ENCODE data around the gene OCA2.

DNA sequence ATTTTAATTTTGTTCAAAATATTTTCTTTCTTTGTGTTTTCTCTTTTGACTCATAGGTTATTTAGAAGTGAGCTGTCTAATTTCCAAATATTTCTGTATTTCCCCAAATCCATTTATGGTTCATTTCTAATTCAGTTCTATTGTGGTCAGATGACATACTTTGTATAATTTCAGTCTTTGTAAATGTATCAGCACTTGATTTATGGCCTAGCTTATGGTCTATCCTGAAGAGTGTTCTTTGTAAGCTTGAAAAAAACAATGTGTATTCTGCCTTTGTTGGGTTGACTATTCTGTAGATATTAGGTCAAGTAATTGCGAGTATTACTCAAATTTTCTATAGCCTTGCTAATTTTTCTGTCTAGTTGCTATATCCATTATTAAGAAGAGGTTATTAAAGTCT, 311.2 kb downstream of the OCA2 start:
- TF ChIP-seq, protein P1, sequence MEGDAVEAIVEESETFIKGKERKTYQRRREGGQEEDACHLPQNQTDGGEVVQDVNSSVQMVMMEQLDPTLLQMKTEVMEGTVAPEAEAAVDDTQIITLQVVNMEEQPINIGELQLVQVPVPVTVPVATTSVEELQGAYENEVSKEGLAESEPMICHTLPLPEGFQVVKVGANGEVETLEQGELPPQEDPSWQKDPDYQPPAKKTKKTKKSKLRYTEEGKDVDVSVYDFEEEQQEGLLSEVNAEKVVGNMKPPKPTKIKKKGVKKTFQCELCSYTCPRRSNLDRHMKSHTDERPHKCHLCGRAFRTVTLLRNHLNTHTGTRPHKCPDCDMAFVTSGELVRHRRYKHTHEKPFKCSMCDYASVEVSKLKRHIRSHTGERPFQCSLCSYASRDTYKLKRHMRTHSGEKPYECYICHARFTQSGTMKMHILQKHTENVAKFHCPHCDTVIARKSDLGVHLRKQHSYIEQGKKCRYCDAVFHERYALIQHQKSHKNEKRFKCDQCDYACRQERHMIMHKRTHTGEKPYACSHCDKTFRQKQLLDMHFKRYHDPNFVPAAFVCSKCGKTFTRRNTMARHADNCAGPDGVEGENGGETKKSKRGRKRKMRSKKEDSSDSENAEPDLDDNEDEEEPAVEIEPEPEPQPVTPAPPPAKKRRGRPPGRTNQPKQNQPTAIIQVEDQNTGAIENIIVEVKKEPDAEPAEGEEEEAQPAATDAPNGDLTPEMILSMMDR (IDR thresholded peaks at IDR 0.05; ENCODE audit: poor library complexity, severe bottlenecking), result no peak
- no peak for TF ChIP-seq POLR2AphosphoS5 (IDR thresholded peaks at IDR 0.05)

Data from neural cell (in vitro differentiated cells).